Mesenteric fat pad (tissue), 1 donor: ENCODE data around the gene XIRP2. TPM values are rescaled to one million over a fixed set of nuclear protein-coding genes. Genes with fewer than 3 reads are reported as not detected.
"Not testable (repeated sequence)": the region's sequence is repeated elsewhere in the genome, so short reads cannot be mapped to it uniquely, and the experiment has no call there.

Experiments used
- DNase-seq: peaks from one replicate; pipeline ENCODE4 v3.0.0-alpha.2; 2020; ENCODE audit warnings: low spot score
- total RNA-seq: library from RNA; stranded (reverse); fragmentation: NEBNext Ultra II Directional; extraction: Animal tissue kit (Norgen Biotek cat#: 25700); gene quantifications from one replicate; pipeline ENCODE4 v1.2.1, GENCODE V29; 2021
- donor health status: DM: yes; HTN: yes; CAD: no.

XIRP2 gene
- total RNA-seq, 1 donor from 2014 or later, result not detected

DNA sequence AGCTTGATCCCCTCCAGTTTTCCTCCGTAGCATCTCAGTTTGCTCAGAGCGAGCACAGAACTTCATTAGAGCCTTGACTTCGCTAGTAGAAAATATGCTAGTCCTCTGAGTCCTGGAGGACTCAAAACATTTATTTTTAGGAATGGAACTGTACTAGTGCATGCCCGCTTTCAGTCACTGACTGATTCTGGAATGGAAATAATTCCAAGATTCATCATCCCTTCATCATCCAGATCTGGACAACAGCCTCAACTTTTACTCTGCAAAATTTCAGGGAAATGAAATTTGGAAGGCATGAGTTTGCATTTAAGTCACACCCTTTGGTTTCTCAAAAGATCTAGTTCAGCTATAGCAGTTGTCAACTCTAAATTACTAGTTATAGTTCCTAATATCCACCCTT lies 304.6 kb downstream of the XIRP2 start:
- no peak for DNase-seq

DNA sequence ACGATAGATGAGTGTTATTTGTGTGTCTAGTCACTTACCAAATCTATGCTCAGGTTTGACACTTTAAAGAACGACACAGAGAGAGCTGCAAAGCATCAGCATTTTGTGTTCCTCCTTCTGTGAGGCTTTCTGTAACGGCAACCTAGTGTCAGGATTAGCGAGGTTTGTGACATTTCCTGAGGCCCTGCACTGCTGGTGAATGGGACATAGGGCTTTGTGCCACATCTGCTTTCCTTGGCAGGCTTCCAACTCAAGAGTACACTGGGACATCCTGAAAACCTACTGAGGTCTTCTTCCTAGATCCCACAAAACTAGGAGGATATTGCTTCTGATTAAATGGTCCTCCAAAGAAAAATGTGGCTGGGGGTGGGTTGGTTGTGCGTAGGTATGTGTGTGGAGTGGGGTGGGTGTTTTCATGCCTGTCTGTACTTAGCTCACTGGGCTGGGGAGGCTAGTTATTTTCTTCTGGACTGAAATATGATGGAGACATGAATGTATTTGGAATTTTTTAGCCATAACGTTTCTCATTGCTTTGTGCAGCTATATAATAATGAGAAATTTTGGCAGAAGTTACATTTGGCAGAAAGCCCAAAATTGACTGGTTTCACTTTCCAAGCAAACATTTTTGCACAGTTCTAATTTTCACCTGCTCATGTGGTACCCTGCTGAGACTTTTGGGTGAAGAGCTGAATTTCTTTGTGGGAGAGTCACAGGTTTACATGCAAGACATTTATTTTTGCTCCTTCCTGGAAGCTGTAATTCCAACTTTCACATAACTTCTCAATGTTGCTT lies 308.4 kb downstream of the XIRP2 start:
- DNase-seq, result no peak

DNA sequence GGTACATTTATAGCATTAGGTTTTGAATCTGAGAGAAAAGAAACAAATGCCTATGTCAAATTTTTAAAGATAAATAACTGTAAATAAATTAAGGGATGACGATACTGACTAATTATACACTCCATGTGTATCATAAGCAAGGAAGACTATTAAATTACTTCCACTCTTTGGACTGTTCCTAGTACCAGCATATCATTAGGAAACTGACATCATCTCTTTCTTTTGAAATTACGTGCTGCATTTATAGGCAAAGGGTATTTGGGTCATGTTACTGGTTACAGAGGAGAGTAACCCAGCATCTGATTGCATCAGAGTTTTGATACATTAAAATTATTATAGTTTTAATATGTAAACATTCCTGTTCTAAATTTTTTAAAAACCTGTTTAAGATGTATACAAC lies 309.7 kb downstream of the XIRP2 start:
- no peak for DNase-seq

DNA sequence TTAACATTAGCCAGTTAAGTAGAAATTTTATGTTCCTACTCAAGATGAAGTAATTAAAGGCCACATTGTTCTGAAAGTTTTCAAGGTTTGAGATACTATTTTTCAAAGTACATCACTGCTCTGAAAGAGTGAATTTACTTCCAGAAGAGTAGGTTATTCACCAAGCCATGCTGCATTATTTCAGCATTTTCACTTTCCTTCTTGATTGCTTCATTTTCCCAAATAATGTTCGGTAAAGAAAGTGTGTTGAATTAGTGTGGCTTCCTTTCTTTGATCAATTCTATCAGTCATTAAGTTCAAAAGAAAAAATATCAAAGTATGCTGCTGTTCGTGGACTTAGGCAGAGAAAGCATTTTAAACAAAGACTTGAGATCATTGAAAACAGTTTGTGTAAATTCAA lies 310.3 kb downstream of the XIRP2 start:
- DNase-seq, result no peak

DNA sequence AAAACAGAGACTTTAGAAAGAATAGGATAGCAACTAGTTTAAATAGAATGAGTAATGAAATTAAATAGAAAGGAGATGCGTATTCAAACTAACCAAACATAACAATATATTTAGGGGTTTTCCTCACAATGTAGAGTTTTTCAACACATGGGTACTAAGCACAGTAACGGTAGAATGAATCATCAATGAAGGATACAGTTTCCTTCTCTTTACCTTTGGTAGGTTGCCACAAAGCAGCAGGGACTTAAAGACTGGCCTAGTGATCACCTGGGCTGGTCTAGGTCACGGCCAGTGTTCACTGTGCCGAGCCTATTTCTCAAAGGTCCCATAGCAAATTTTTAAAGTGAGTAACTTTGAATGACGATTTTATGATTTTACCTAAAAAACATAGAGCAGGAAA lies 311.7 kb downstream of the XIRP2 start:
- DNase-seq, result no peak

DNA sequence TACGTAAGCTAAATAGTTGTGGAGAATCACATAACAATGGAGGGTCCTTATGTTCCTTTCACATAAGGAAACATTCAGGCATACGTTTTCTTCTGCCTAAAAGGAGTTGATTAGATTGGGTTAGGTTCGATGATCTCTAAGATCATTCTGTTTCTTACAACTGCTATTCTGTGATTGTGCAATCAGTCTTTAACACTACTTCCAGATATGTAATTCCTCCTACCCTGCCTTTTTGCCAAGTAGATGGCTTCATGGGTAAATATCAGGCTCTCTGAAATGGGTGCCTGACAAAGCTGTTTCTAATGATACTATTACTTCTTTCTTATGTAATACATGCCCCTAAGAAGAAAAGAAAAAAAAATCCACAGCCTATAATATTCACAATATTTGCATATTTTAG lies 321.5 kb downstream of the XIRP2 start:
- no peak for DNase-seq

DNA sequence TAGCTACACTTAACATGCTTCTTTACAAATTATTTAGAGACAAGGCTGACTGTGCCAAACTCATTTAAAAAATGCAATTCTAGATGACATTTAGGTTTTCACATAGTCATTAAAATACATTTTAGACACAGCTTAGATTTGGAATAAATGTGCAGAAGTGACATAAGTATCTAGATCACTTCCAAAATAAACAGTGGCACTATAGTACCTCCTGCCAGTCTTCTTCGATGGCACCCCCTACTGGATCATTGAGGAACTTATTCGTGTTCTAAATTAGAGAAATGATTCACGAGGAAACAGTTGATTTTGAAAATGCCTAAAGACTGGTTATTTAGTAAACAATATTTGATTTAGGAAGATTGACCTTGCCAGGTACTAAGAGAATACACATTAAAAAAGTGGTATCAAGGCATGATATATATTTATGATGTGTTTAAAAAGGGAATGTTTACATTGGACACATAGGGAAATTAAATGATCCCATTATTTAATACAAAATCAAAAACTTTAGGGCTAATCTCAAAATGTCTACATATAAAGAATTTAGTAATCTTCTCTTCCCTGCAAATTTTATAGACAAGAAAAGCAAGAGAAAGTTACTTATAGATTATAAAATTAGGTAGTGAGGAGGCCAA lies 323.9 kb downstream of the XIRP2 start:
- DNase-seq, result no peak

DNA sequence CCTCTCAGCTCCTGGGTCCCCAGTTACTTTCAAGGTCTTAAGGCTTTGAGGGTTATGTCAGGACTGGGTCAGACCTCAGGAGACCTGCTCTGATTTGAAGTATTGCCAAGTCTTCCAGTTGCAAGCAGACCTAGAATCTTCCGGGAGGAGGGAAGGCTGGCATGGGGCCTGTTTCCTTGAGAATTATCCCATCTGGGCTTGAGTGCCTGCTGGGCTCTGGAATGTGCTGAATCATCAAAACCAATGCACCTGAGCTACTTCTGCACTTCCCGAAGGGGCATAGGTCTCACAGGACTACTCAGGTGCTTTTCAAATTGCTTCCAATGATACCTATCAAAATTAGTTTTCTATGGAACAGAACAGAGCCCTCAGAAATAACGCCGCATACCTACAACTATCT lies 327.3 kb downstream of the XIRP2 start:
- no peak for DNase-seq

DNA sequence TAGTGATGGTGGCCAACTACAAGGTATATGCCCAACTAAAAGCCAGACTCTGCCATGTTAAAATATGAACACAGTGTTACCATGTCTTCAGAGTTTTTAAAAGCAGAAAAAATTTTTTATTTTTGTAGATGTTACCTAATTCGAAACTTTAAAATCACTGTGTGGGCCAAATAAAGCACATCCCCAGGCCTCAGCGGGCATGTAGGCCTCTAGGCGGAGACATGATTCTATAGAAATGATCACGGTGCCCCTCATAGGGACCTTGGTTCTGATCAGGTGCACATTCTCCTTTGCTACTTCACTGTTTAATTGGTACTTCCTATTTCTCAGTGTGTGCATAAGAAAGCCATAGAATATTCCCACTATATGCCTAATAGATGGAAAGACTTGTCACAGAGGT lies 349.2 kb downstream of the XIRP2 start:
- DNase-seq, result no peak

DNA sequence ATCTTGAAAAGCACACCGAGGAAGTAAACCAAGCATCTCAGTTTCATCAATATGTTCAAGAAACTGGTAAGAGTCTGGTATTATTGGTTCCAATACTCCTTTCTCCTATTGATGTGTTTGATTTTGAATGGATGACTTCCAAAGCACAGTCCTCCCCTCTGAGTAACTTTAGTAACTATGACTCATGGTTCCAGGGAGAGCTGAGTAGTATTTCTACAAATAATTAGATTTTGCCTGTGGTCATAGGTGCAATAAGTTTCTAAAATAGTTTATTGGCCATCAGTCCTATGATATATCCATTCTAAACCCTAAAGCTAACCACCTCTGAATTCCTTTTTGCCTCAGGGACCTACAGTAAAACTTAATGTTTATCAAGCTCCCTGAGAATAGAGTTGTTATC lies 352.4 kb downstream of the XIRP2 start:
- no peak for DNase-seq

DNA sequence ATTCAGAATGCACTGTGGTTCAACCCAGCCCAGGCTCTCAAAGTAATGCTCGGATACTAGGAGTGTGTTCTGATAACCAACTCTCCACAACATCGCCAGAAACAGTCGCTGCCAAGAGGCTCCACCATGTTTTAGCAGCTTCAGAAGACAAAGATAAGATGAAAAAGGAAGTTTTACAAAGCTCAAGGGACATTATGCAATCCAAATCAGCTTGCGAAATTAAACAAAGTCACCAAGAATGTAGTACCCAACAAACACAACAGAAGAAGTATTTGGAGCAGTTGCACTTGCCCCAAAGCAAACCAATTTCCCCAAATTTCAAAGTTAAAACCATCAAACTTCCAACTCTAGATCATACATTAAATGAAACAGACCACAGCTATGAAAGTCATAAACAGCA lies 360.9 kb downstream of the XIRP2 start:
- DNase-seq, result no peak

DNA sequence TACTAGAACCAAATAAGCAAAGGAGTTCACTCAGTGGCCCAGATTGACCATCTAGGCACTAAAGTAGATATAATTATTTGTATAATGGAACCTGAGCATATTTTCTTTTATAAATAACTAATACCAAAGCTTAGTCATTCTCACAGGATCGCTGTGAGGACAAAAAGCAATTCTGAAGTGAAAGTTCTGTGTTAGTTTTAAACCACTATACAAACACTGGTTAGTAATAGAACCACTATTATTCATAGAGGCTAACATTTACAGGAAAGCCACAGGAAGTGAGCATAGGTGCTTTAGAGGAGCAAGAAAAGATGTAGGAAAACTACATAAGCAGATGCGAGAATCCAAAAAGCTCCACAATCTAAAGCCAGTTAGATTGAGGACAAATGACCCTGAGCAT lies 364.7 kb downstream of the XIRP2 start:
- DNase-seq, result no peak

DNA sequence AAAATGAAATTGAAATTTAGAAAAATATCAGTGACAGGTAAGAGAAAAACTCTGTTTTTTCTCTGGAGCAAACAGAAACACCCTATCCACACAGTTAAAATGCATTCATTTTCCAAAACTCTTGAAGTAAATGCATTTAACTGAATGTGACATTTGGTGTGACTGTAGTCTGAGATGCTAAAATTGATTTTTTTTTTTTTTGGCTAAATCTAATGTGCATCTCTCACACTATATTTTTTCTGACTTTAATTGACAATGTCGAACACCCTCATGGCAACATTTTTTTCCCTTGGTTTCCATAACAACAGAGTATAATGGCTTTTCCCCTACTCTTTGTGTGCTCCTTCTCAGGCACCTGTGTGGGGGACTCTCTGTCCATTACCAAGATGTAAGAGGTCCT lies 366.4 kb downstream of the XIRP2 start:
- no peak for DNase-seq

DNA sequence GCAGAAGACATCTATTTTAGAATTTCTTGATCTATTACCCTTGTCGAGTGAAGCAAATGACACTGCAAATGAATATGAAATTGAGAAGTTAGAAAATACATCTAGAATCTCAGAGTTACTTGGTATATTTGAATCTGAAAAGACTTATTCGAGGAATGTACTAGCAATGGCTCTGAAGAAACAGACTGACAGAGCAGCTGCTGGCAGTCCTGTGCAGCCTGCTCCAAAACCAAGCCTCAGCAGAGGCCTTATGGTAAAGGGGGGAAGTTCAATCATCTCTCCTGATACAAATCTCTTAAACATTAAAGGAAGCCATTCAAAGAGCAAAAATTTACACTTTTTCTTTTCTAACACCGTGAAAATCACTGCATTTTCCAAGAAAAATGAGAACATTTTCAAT lies 370.4 kb downstream of the XIRP2 start:
- no peak for DNase-seq

DNA sequence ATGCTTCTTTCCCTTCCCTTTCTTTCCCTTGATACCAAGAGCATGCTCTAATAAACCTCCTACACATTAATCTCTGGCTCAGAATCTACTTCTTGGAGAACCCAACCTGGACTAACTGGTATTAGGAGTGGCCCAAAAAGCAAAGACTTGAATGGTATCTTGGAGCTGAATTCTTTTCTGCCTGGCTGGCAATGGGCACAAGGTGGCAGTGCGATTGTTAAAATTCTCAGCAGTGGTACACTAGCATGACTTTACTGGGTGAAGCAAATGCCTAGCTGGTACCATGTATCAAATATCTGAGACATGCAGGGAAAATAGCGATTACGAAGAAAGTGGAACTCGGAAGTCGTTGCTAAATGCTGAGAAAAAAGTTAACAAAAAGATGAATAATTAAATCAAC lies 376.1 kb downstream of the XIRP2 start:
- no peak for DNase-seq

DNA sequence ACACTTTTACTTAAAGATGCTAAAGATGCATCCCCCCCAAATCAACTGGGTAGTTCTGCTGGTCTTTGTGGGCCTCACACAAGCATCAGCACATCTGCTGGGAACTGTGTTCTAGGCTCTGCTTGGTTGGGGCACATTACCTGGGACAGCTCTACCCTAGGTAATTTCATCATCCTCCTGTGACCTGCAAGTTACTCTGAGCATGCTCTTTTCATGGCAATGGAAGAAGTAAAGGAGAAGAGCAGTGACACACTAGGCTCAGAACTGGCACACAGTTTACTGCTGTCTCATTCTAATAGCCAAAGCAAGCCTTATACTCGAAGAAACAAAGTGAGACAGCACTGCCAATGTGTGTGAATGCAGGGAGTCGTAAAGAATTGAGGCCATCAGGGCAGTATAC lies 376.7 kb downstream of the XIRP2 start:
- DNase-seq, result no peak

DNA sequence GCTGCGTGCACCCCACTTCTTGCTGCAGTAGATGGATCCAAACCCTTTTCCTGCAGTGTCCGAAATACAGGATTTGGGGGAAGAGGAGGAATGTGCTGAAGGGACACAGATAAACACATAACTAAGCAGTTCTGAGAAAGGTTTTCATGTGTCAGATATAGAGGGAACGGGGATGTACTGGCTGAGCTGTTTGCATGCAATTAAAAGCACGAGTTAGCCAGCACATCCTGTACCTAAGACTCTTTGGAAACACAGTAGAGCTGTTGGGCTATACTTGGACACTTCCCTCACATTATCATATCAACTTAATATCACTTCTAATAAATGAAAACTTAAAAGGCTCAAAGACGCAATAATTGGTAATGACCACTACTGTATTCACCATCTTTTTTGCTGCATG lies 377.4 kb downstream of the XIRP2 start:
- no peak for DNase-seq

DNA sequence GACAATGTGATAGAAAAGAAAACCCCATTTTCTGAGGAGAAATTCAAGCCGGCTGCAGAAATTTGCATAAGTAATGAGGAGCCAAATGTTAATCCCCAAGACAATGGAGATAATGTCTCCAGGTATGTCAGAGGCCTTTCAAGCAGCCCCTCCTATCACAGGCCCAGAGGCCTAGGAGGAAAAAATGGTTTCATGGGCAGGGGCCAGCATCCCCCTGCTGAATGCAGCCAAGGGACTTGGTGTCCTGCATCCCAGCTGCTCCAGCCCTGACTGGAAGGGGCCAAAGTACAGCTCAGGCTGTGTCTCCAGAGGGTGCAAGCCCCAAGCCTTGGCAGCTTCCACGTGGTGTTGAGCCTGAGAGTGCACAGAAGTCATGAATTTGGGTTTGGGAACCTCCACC lies 380.0 kb downstream of the XIRP2 start:
- not testable (repeated sequence) for DNase-seq

DNA sequence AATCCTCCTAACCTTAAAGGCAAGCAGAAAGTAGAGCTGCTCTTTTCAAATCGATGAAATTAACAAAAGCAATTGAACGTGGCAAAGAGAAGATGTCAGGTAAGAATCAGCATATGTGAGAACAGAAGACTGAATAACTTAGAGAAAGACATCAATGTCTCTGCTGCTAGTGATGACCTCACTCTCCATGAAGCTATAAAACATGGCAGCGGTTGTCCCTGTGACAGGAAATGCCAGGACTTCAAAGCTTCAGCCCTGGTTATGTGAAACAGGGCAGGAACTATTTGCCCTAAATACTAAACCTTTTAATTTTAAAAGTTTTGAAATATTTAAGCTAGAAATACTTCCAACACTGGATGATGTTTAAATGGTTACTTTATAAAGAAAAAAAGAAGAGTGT lies 383.7 kb downstream of the XIRP2 start:
- no peak for DNase-seq

DNA sequence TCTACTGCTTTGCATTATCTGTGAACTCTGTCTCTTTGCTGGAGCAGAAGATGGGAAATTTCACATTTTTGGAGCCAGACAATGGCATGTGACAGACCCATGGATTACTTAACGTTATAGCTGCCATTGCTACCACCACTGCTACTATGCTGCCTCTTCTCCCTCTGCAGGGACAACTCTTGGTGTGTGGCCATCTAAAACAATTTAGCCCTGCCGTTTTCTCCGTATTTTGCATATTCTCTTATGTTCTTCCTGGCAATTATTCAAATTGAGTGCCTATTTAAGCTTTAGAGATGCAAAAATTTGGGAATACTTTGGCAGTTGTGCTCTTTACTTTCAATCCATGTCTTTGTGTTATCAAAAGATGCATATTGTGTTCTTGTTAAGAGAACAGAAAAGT lies 386.8 kb downstream of the XIRP2 start:
- no peak for DNase-seq

DNA sequence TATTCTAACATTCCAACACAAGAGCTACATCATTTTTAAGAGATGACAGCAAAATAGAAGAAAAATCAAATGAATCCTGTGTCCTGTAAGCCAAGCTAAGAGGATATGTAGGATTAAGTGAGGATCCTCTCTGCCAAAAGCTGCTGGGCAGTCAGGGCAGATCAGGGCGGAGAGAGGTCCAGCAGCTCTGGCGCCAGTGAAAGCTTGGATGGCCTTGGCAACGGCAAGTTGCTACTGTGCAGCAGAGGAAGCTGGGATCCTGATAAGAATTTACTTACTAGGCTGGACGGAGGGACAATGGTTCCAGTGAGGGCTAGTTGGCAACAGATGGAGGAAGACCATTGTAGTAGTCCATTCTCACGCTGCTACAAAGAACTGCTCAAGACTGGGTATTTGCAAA lies 391.5 kb downstream of the XIRP2 start:
- DNase-seq, result no peak

DNA sequence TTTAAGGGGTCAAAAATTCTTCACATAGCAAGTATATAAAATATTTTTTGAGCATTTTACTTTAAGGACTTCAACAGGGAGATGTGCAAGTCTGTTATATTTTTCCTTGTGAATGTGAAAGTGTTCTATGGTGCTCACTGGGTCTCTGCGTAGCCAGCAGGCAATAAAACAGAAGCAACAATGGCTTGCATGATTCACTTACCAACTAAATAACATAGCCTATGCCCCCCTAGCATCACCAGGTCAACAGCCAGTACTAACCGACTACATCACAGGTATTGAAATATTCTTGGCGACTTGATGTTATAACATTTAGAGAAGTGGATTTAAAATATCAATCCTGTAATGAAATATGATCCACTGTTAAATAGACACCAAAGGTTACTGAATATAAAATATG lies 398.9 kb downstream of the XIRP2 start:
- DNase-seq, result no peak
